Neural progenitor cell (in vitro differentiated cells): ENCODE data around the gene COL4A5. TPM values are rescaled to one million over a fixed set of nuclear protein-coding genes. Genes with fewer than 3 reads are reported as not detected.

ENCODE experiments used
- DNase-seq: peaks from one replicate; pipeline ENCODE4 v3.0.0-alpha.2; 2016; ENCODE audit warnings: low spot score
- H2AFZ ChIP-seq: fragments of 200-600 bp; sonication (generic); replicated peaks from 2 replicates; pipeline ENCODE4 v1.6.1; 2016; ENCODE audit warnings: antibody characterized with exemption
- H3F3A ChIP-seq: fragments of 200-600 bp; sonication (generic); 2 replicates; pipeline ENCODE4 v1.6.1; 2016; ENCODE audit warnings: antibody characterized with exemption, low read depth
- H3K27ac ChIP-seq: fragments of 200-600 bp; sonication (generic); 2 replicates; pipeline ENCODE4 v1.5.1; 2016; ENCODE audit warnings: mild to moderate bottlenecking
- H3K27me3 ChIP-seq: fragments of 200-600 bp; sonication (generic); 2 replicates; pipeline ENCODE4 v1.6.1; 2016; ENCODE audit warnings: mild to moderate bottlenecking, moderate library complexity
- H3K36me3 ChIP-seq: fragments of 200-600 bp; sonication (generic); 2 replicates; pipeline ENCODE4 v1.5.1; 2016
- H3K4me1 ChIP-seq: fragments of 200-600 bp; sonication (generic); 2 replicates; pipeline ENCODE4 v1.6.1; 2016; ENCODE audit warnings: mixed run types
- H3K4me2 ChIP-seq: fragments of 200-600 bp; sonication (generic); 2 replicates; pipeline ENCODE4 v1.6.1; 2016
- H3K4me3 ChIP-seq: fragments of 200-600 bp; sonication (generic); 2 replicates; pipeline ENCODE4 v1.5.1; 2016
- H3K79me2 ChIP-seq: fragments of 200-600 bp; sonication (generic); 2 replicates; pipeline ENCODE4 v1.6.1; 2016; ENCODE audit warnings: low read depth
- H3K9ac ChIP-seq: fragments of 200-600 bp; sonication (generic); 2 replicates; pipeline ENCODE4 v1.6.1; 2016
- H3K9me3 ChIP-seq: fragments of 200-600 bp; sonication (generic); 2 replicates; pipeline ENCODE4 v1.5.1; 2016; ENCODE audit warnings: low read depth
- H4K20me1 ChIP-seq: fragments of 200-600 bp; sonication (generic); 2 replicates; pipeline ENCODE4 v1.6.1; 2016; ENCODE audit warnings: low read depth
- H3K27ac Mint-ChIP-seq: 3 replicates; pipeline ENCODE4 v1.8.0; 2021; ENCODE audit warnings: mixed read lengths
- H3K27me3 Mint-ChIP-seq: 2 replicates; pipeline ENCODE4 v1.8.0; 2022; ENCODE audit warnings: low read depth, mild to moderate bottlenecking, inconsistent platforms, moderate library complexity, mixed read lengths; ENCODE audit not compliant: insufficient read depth
- H3K36me3 Mint-ChIP-seq: 3 replicates; pipeline ENCODE4 v1.8.0; 2021; ENCODE audit warnings: mixed read lengths
- H3K4me1 Mint-ChIP-seq: 3 replicates; pipeline ENCODE4 v1.8.0; 2021; ENCODE audit warnings: mixed read lengths
- H3K4me3 Mint-ChIP-seq: 3 replicates; pipeline ENCODE4 v1.8.0; 2021; ENCODE audit warnings: mild to moderate bottlenecking, moderate library complexity, mixed read lengths
- H3K9me3 Mint-ChIP-seq: 3 replicates; pipeline ENCODE4 v1.8.0; 2020; ENCODE audit warnings: mixed read lengths
- CTCF ChIP-seq: fragments of 200-600 bp; sonication (generic); IDR thresholded peaks from 2 replicates; pipeline ENCODE4 v1.5.1; 2017; ENCODE audit warnings: antibody characterized with exemption, mild to moderate bottlenecking
- EZH2 ChIP-seq: fragments of 200-600 bp; sonication (generic); IDR thresholded peaks from 2 replicates; pipeline ENCODE4 v1.6.1; 2017; ENCODE audit warnings: antibody characterized with exemption, mild to moderate bottlenecking, moderate library complexity
- EZH2phosphoT487 ChIP-seq: fragments of 200-600 bp; sonication (generic); IDR thresholded peaks from 2 replicates; pipeline ENCODE4 v1.6.1; 2017; ENCODE audit warnings: antibody characterized with exemption
- total RNA-seq: library from RNA; depleted of rRNA; stranded (reverse); fragments of >200 nt; gene quantifications from 2 replicates; pipeline ENCODE4 v1.2.3, GENCODE V29; 2015; ENCODE audit warnings: low replicate concordance

Gene COL4A5
- total RNA-seq, 1 donor from 2014 or later = 115 TPM

- H3K27me3 Mint-ChIP-seq = no peaks in the 10 kb centered on the region
- Histone ChIP-seq H3K4me1 (peaks cover 8% of the 10 kb centered on the region), H3K4me3 (no peak overlapping the region), H4K20me1 (no peaks in the 10 kb centered on the region), H2AFZ (peak overlapping the region; percentile 72), H3K9ac (no peak overlapping the region), H3F3A (peaks cover 4% of the 10 kb centered on the region), H3K9me3 (no peaks in the 10 kb centered on the region), H3K4me2 (no peak overlapping the region), H3K36me3 (no peaks in the 10 kb centered on the region), H3K27ac (no peak overlapping the region), H3K27me3 (no peaks in the 10 kb centered on the region), H3K79me2 (no peaks in the 10 kb centered on the region)
- no peaks in the 10 kb centered on the region for H3K9me3 Mint-ChIP-seq
- peak; percentile 54 for DNase-seq
- peaks cover 8% of the 10 kb centered on the region for H3K36me3 Mint-ChIP-seq
- no peak overlapping the region for H3K27ac Mint-ChIP-seq
- TF ChIP-seq CTCF = peak; percentile 66
- no peak for TF ChIP-seq EZH2phosphoT487
- no peak for TF ChIP-seq EZH2
- peaks cover 3% of the 10 kb centered on the region for H3K4me1 Mint-ChIP-seq
- H3K4me3 Mint-ChIP-seq = no peak overlapping the region
Observed at GRCh38 chrX:108699368-108699767, 259.7 kb downstream of the COL4A5 start.

GRCh38 chrX:108701633-108702032 lies 262.0 kb downstream of the COL4A5 start:
- no peaks in the 10 kb centered on the region for H3K27me3 Mint-ChIP-seq
- Histone ChIP-seq H3K27ac (no peak overlapping the region), H3K79me2 (no peaks in the 10 kb centered on the region), H3F3A (peaks cover 4% of the 10 kb centered on the region), H3K9me3 (no peaks in the 10 kb centered on the region), H2AFZ (no peak overlapping the region), H3K36me3 (no peaks in the 10 kb centered on the region), H3K4me3 (no peak overlapping the region), H3K4me1 (peaks cover 8% of the 10 kb centered on the region), H3K4me2 (no peak overlapping the region), H3K27me3 (no peaks in the 10 kb centered on the region), H4K20me1 (no peaks in the 10 kb centered on the region), H3K9ac (no peak overlapping the region)
- DNase-seq = no peak
- H3K27ac Mint-ChIP-seq = no peak overlapping the region
- no peak for TF ChIP-seq EZH2
- TF ChIP-seq CTCF = no peak
- TF ChIP-seq EZH2phosphoT487 = no peak
- no peak overlapping the region for H3K4me3 Mint-ChIP-seq
- H3K4me1 Mint-ChIP-seq = peaks cover 3% of the 10 kb centered on the region
- H3K9me3 Mint-ChIP-seq = no peaks in the 10 kb centered on the region
- H3K36me3 Mint-ChIP-seq = peaks cover 2% of the 10 kb centered on the region

- peaks cover 2% of the 10 kb centered on the region for H3K36me3 Mint-ChIP-seq
- no peaks in the 10 kb centered on the region for H3K27me3 Mint-ChIP-seq
Observed at GRCh38 chrX:108702530-108702929, 262.9 kb downstream of the COL4A5 start.

More at GRCh38 chrX:108702530-108702929, 262.9 kb downstream of the COL4A5 start:
- Histone ChIP-seq H3K4me3 (no peak overlapping the region), H3K27me3 (no peaks in the 10 kb centered on the region), H3K9me3 (no peaks in the 10 kb centered on the region), H3K4me2 (no peak overlapping the region), H3K79me2 (no peaks in the 10 kb centered on the region), H3K27ac (no peak overlapping the region), H3K9ac (no peak overlapping the region), H3F3A (peaks cover 4% of the 10 kb centered on the region), H3K4me1 (peaks cover 8% of the 10 kb centered on the region), H4K20me1 (no peaks in the 10 kb centered on the region), H2AFZ (no peak overlapping the region), H3K36me3 (no peaks in the 10 kb centered on the region)
- H3K4me1 Mint-ChIP-seq = peaks cover 3% of the 10 kb centered on the region
- DNase-seq = peak; percentile 5
- H3K4me3 Mint-ChIP-seq = no peak overlapping the region
- no peak overlapping the region for H3K27ac Mint-ChIP-seq
- no peak for TF ChIP-seq EZH2
- no peak for TF ChIP-seq EZH2phosphoT487
- TF ChIP-seq CTCF = no peak
- no peaks in the 10 kb centered on the region for H3K9me3 Mint-ChIP-seq
